Body of pancreas (tissue), 4 donors: Measurements from ENCODE around the gene CHCHD6. TPM values are rescaled to one million over a fixed set of nuclear protein-coding genes. Genes with fewer than 3 reads are reported as not detected.

Experiments
- ATAC-seq: fragments of 150-250 bp; one replicate; pipeline ENCODE4 v1.9.1; 2016
- DNase-seq, 4 donors: peaks; one replicate each; pipeline ENCODE4 v3.0.0-alpha.2; 2019
- H3K27ac ChIP-seq, 4 donors: fragments of 200-600 bp; sonication (generic); 1 replicate in 3 of 4; 2 replicates in 1 of 4; pipeline versions ENCODE4 v1.5.1 to v1.6.1; 2016 to 2019; ENCODE audit warnings: mild to moderate bottlenecking in 1 of 4, mixed read lengths in 1 of 4, moderate library complexity in 1 of 4
- H3K27me3 ChIP-seq, 2 donors: fragments of 200-600 bp; sonication (generic); one replicate each; pipeline ENCODE4 v1.6.0; 2016; ENCODE audit warnings: mild to moderate bottlenecking in 1 of 2
- H3K36me3 ChIP-seq, 2 donors: fragments of 200-600 bp; sonication (generic); replicated peaks in 1 of 2; 2 replicates each; pipeline ENCODE4 v1.5.1; 2016; ENCODE audit warnings: low read depth in 2 of 2; ENCODE audit not compliant: insufficient read depth in 1 of 2
- H3K4me1 ChIP-seq: fragments of 200-600 bp; sonication (generic); one replicate; pipeline ENCODE4 v1.6.0; 2016
- H3K4me3 ChIP-seq, 2 donors: fragments of 200-600 bp; sonication (generic); 1 replicate in 1 of 2; 2 replicates in 1 of 2; pipeline ENCODE4 v1.5.1; 2016 to 2019
- H3K9me3 ChIP-seq, 3 donors: fragments of 200-600 bp; sonication (generic); 1 replicate in 2 of 3; 2 replicates in 1 of 3; pipeline ENCODE4 v1.5.1; 2016
- POLR2A ChIP-seq, 3 donors: fragments of 450-650 bp; IDR thresholded peaks; one replicate each; pipeline ENCODE4 v1.6.1; 2016; ENCODE audit warnings: antibody characterized with exemption in 3 of 3, mild to moderate bottlenecking in 2 of 3
- WGBS, 2 donors: methylation state at CpG; one replicate each; pipeline ENCODE4 v1.1.5; 2017; 5-methylcytosine and 5-hydroxymethylcytosine counted together
- intact Hi-C: fragments of 100-400 bp; cut with DNase I; formaldehyde crosslinking; loops from one replicate; pipeline ENCODE4 v1.15.1; 2023
- total RNA-seq, 2 donors: library from RNA; depleted of rRNA; stranded (reverse); fragments of >200 nt; gene quantifications; one replicate each; pipeline ENCODE4 v1.1.0, GENCODE V29; 2016
- TF ChIP-seq, protein P1 (sequence below), 7 experiments: fragments of 450-650 bp in 4 of 7; fragments of 200-600 bp in 3 of 7; sonication (generic) in 3 of 7; IDR thresholded peaks; one replicate each; pipeline ENCODE4 v1.5.1; 2016 to 2019; ENCODE audit warnings: antibody characterized with exemption in 7 of 7

CHCHD6 gene
- total RNA-seq, 2 donors from 2014 or later, result 0.66 to 10.9 TPM

DNA sequence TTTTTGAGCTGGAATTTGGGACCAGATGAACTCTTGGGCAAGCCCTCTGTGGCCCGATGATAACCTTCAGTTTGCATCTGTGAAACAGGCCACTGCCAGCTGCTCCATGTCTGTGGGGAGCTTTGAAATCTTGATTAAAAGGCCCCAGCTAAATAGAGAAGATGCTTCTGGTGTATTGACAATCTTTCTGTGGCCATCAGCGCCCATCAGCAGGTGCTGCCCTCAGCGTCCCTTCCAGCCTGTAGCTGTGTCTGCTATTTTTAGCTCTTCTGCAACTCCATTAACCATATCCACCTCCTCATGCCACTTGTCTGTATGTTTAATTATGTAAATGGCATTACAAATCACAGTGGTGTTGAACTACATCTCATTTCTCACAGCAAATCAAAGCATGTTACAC, 54.0 kb downstream of the CHCHD6 start:
- no peaks in the 10 kb centered on the region for H3K9me3 ChIP-seq
- DNase-seq (no peak), ATAC-seq (no peak)
- no peak overlapping the region for H3K4me3 ChIP-seq
- no peaks in the 10 kb centered on the region for H3K27me3 ChIP-seq
- TF ChIP-seq, protein P1, sequence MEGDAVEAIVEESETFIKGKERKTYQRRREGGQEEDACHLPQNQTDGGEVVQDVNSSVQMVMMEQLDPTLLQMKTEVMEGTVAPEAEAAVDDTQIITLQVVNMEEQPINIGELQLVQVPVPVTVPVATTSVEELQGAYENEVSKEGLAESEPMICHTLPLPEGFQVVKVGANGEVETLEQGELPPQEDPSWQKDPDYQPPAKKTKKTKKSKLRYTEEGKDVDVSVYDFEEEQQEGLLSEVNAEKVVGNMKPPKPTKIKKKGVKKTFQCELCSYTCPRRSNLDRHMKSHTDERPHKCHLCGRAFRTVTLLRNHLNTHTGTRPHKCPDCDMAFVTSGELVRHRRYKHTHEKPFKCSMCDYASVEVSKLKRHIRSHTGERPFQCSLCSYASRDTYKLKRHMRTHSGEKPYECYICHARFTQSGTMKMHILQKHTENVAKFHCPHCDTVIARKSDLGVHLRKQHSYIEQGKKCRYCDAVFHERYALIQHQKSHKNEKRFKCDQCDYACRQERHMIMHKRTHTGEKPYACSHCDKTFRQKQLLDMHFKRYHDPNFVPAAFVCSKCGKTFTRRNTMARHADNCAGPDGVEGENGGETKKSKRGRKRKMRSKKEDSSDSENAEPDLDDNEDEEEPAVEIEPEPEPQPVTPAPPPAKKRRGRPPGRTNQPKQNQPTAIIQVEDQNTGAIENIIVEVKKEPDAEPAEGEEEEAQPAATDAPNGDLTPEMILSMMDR (IDR thresholded peaks at IDR 0.05), result no peak
- no peak for TF ChIP-seq POLR2A (IDR thresholded peaks at IDR 0.05)
- intact Hi-C loops, result loop anchor here (10.0 kb wide), 1 partner anchor 697 kb away; no protein-coding TSS in a partner anchor
- H3K4me1 ChIP-seq, result no peaks in the 10 kb centered on the region
- H3K36me3 ChIP-seq, result no peaks in the 10 kb centered on the region
- H3K27ac ChIP-seq, result no peak overlapping the region
- WGBS, 2 donors, result 79 to 84% methylated on average over 3 of the region's 3 CpGs

DNA sequence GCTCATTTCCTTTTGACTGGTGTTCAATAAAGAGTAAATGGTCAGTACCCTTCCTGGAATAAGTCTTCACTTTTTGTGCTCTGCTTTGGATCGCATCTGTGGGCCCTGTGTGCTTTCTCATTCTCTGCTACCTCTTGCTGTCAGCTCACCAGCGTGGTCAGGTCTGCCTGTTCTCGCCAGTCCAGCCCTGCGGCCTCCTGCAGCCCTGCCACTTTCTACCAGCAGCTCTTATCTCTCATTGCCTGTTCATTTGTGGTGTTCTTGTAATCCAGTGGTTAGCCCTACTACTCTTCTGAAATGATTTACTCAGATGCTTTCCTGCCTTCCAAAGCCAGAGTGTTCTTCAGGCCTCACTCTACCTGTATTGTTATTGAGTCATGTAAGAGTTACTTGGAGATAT, 54.8 kb downstream of the CHCHD6 start:
- Histone ChIP-seq H3K27ac (no peak overlapping the region), H3K27me3 (no peaks in the 10 kb centered on the region), H3K4me1 (no peaks in the 10 kb centered on the region), H3K9me3 (no peaks in the 10 kb centered on the region), H3K4me3 (no peak overlapping the region), H3K36me3 (no peaks in the 10 kb centered on the region)
- intact Hi-C loops, result loop anchor here (10.0 kb wide), 1 partner anchor 696 kb away; no protein-coding TSS in a partner anchor
- ATAC-seq, result no peak
- WGBS, 2 donors, result 88% methylated on average over 4 of the region's 4 CpGs
- TF ChIP-seq, protein P1 (IDR thresholded peaks at IDR 0.05), result no peak
- TF ChIP-seq POLR2A (IDR thresholded peaks at IDR 0.05), result no peak
- no peak for DNase-seq

DNA sequence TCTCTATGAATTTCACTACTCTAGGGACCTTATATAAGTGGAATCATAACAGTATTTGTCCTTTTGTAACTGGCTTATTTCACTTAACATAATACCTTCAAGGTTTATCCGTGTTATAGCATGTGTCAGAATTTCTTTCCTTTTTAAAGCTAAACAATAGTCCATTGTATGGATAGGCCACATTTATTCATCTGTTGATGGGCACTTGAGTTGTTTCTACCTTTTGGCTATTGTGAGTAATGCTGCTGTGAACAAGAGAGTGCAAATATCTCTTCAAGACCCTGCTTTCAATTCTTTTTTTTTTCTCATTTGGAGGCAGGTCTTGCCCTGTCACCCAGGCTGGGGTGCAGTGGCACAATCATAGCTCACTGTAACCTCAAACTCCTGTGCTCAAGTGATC, 56.5 kb downstream of the CHCHD6 start:
- Histone ChIP-seq H3K4me3 (no peak overlapping the region), H3K9me3 (no peaks in the 10 kb centered on the region), H3K4me1 (no peaks in the 10 kb centered on the region), H3K27ac (no peak overlapping the region), H3K27me3 (no peaks in the 10 kb centered on the region), H3K36me3 (no peaks in the 10 kb centered on the region)
- TF ChIP-seq, protein P1 (IDR thresholded peaks at IDR 0.05), result no peak
- TF ChIP-seq POLR2A (IDR thresholded peaks at IDR 0.05), result no peak
- WGBS, 2 donors, result 47 to 72% methylated on average over 1 of the region's 1 CpG
- no peak for ATAC-seq
- DNase-seq, result no peak
- intact Hi-C loops, result no loop called here

DNA sequence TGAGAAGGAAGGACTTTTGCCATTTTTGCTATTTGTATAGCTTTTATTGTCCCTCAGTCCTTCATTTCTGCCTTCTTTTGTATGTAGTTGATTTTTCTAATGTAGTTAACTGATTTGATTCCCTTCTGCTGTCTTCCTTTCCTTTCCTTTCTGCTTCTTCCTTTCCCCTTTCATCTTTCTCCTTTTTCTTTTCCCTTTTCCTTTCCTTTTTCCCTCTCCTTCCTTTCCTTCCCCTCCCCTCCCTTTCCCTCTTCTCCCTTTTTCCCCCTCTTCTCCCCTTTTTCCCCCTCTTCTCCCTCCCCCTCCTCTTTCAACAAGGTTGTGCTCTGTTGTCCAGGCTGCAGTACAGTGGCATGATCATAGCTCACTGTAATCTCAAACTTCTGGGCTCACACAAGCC, 59.0 kb downstream of the CHCHD6 start:
- Histone ChIP-seq H3K9me3 (no peaks in the 10 kb centered on the region), H3K4me1 (no peaks in the 10 kb centered on the region), H3K36me3 (no peaks in the 10 kb centered on the region), H3K27ac (no peak overlapping the region), H3K27me3 (no peaks in the 10 kb centered on the region), H3K4me3 (no peak overlapping the region)
- DNase-seq, result no peak
- no peak for ATAC-seq
- TF ChIP-seq, protein P1 (IDR thresholded peaks at IDR 0.05), result no peak
- no peak for TF ChIP-seq POLR2A (IDR thresholded peaks at IDR 0.05)
- intact Hi-C loops, result no loop called here

DNA sequence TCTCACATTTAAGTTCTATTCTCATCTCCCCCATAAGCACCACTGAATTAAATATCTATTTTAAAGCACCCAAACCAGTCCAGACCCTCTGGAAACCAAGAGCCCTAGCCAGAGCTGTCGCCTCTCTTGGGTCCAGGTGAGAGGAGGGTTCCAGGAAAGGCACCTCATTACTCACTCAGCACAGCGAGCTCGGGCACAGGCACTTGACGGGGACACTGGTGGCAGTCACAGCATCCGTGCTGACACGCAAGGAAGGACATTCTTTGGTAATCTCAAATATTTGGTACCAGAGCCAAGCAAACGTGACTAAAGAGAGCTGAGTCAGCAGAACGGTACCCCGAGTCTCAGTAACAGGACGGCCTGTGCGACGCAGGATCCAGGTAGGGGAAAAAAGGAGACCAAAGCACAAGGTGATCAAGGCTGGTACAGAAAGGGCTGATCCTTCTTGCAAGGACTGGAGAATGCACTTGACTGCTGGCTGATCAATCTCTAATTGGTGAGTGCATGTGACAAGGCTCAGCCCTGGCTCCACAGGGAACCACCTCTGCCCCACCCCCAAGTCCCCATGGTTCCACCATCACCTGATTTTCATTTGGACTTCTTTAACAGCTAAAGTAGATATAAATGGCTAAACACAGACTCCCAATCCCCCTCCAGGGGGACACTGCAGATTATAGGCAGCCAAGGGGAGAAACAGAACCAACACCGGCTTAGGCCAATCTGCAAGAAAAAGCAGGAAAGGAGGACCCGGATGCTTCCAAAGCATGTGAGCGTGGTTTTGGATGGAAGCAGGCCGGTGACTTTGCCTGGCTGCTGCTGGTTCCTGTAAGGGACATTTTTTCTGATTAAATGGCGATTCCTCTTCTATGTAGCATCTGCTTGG, 61.4 kb downstream of the CHCHD6 start:
- no peaks in the 10 kb centered on the region for H3K27me3 ChIP-seq
- H3K9me3 ChIP-seq, result no peaks in the 10 kb centered on the region
- ATAC-seq, result no peak
- H3K4me1 ChIP-seq, result no peaks in the 10 kb centered on the region
- no peak overlapping the region for H3K27ac ChIP-seq
- 94 to 95% methylated on average over 17 of the region's 17 CpGs for WGBS, 2 donors
- intact Hi-C loops, result no loop called here
- H3K4me3 ChIP-seq, result no peak overlapping the region
- no peaks in the 10 kb centered on the region for H3K36me3 ChIP-seq
- DNase-seq, result no peak
- TF ChIP-seq, protein P1 (IDR thresholded peaks at IDR 0.05), result no peak
- TF ChIP-seq POLR2A (IDR thresholded peaks at IDR 0.05), result no peak
